Coronary artery (tissue), 2 donors: ENCODE results near the gene TDP2.
"Not testable (repeated sequence)": the region's sequence is repeated elsewhere in the genome, so short reads cannot be mapped to it uniquely, and the experiment has no call there.

Source experiments
- DNase-seq: peaks from one replicate; pipeline ENCODE4 v3.0.0-alpha.2; 2017; ENCODE audit warnings: low spot score
- H3K27ac ChIP-seq, 2 donors: fragments of 200-600 bp; sonication (generic); one replicate each; pipeline ENCODE4 v1.5.1; 2016 to 2019
- H3K4me3 ChIP-seq: fragments of 200-600 bp; sonication (generic); 2 replicates; pipeline ENCODE4 v1.5.1; 2016; ENCODE audit warnings: mild to moderate bottlenecking, moderate library complexity
- CTCF ChIP-seq: fragments of 200-600 bp; sonication (generic); IDR thresholded peaks from one replicate; pipeline ENCODE4 v1.5.1; 2019; ENCODE audit warnings: antibody characterized with exemption

The TDP2 gene

GRCh38 chr6:24673625-24674024, 6.9 kb upstream of the TDP2 start:
- Histone ChIP-seq H3K27ac (no peak overlapping the region), H3K4me3 (no peak overlapping the region)
- TF ChIP-seq CTCF: no peak
- DNase-seq: no peak

GRCh38 chr6:24672620-24673182, 6.0 kb upstream of the TDP2 start:
- H3K27ac ChIP-seq: no peak overlapping the region
- H3K4me3 ChIP-seq: no peak overlapping the region
- DNase-seq: no peak
- TF ChIP-seq CTCF: no peak

- DNase-seq, H3K27ac ChIP-seq, H3K4me3 ChIP-seq: not testable (repeated sequence)
Measured at GRCh38 chr6:24671077-24671476, 4.4 kb upstream of the TDP2 start.

- not testable (repeated sequence) for H3K27ac ChIP-seq, H3K4me3 ChIP-seq, DNase-seq
Measured at GRCh38 chr6:24670492-24670891, 3.8 kb upstream of the TDP2 start.

GRCh38 chr6:24668997-24669361, 2.3 kb upstream of the TDP2 start:
- Histone ChIP-seq H3K4me3 (no peak overlapping the region), H3K27ac (no peak overlapping the region)
- DNase-seq: no peak
- no peak for TF ChIP-seq CTCF

- not testable (repeated sequence) for DNase-seq, H3K27ac ChIP-seq
- peak overlapping the region; percentile 88 for H3K4me3 ChIP-seq
Measured at GRCh38 chr6:24668066-24668996, 1.6 kb upstream of the TDP2 start.

GRCh38 chr6:24667378-24667803, 692 bp upstream of the TDP2 start:
- Histone ChIP-seq H3K27ac (peak overlapping the region; percentile 86 to 95), H3K4me3 (peak overlapping the region; percentile 88)
- no peak for DNase-seq
- no peak for TF ChIP-seq CTCF

- H3K4me3 ChIP-seq: peak overlapping the region; percentile 88
- DNase-seq: peak; percentile 75
- TF ChIP-seq CTCF: no peak
Measured at GRCh38 chr6:24666097-24666640, 530 bp downstream of the TDP2 start.

More at GRCh38 chr6:24666097-24666640, 530 bp downstream of the TDP2 start:
- peak overlapping the region; percentile 86 to 95 for H3K27ac ChIP-seq
